PC-3 (cell line): ENCODE data around the gene PMP22. TPM values are rescaled to one million over a fixed set of nuclear protein-coding genes. Genes with fewer than 3 reads are reported as not detected.

Experiments
- ATAC-seq: fragments of 200-7000 bp; cut with Tn5 transposase; 2 replicates; pipeline ENCODE4 v1.9.1; 2020; ENCODE audit warnings: mild to moderate bottlenecking, moderate library complexity
- BruUV-seq: library from RNA; stranded (reverse); fragments of 400-500 nt; replicated peaks from 2 replicates; lab custom pipeline; 2021; lab: Mats Ljungman, UMichigan
- CTCF ChIA-PET: fragments of 300-600 bp; sonication (Branson Sonifier 250); formaldehyde crosslinking; loops from one replicate; lab custom pipeline; 2022; ENCODE audit warnings: antibody characterized with exemption; lab: Charles Lee
- POLR2A ChIA-PET: fragments of 300-600 bp; sonication (Branson Sonifier 250); formaldehyde crosslinking; loops from one replicate; lab custom pipeline; 2022; ENCODE audit warnings: antibody characterized with exemption; ENCODE audit not compliant: unreplicated experiment; lab: Charles Lee
- DNase-seq: peaks from one replicate; pipeline ENCODE4 v3.0.0-alpha.2; 2015
- H2AFZ ChIP-seq: fragments of 300-600 bp; sonication (generic); 2 replicates; pipeline ENCODE4 v1.6.0; 2016; ENCODE audit warnings: antibody characterized with exemption, low read length
- H3F3A ChIP-seq: fragments of 300-600 bp; sonication (generic); one replicate; pipeline ENCODE4 v1.6.0; 2017; ENCODE audit warnings: antibody characterized with exemption, low read length, control low read depth, mild to moderate bottlenecking; ENCODE audit not compliant: unreplicated experiment
- H3K27ac ChIP-seq: fragments of 300-600 bp; sonication (generic); 2 replicates; pipeline ENCODE4 v1.5.1; 2016; ENCODE audit warnings: mild to moderate bottlenecking, low read length
- H3K27me3 ChIP-seq: fragments of 300-600 bp; sonication (generic); 2 replicates; pipeline ENCODE4 v1.6.1; 2016; ENCODE audit warnings: low read length, mixed read lengths
- H3K36me3 ChIP-seq: fragments of 300-600 bp; sonication (generic); 2 replicates; pipeline ENCODE4 v1.6.1; 2016; ENCODE audit warnings: low read depth, mixed run types, low read length, mixed read lengths
- H3K4me1 ChIP-seq: fragments of 300-600 bp; sonication (generic); 2 replicates; pipeline ENCODE4 v1.5.1; 2016; ENCODE audit warnings: low read length; ENCODE audit not compliant: insufficient read depth
- H3K4me2 ChIP-seq: fragments of 300-600 bp; sonication (generic); 2 replicates; pipeline ENCODE4 v1.6.0; 2016; ENCODE audit warnings: low read length
- H3K4me3 ChIP-seq: fragments of 300-600 bp; sonication (generic); 2 replicates; pipeline ENCODE4 v1.5.1; 2016; ENCODE audit warnings: mild to moderate bottlenecking, low read length, mixed read lengths
- H3K79me2 ChIP-seq: fragments of 300-600 bp; sonication (generic); 2 replicates; pipeline ENCODE4 v1.6.1; 2017; ENCODE audit warnings: low read length, mixed read lengths
- H3K9ac ChIP-seq: fragments of 300-600 bp; sonication (generic); 2 replicates; pipeline ENCODE4 v1.6.0; 2016; ENCODE audit warnings: mild to moderate bottlenecking, low read length
- H3K9me2 ChIP-seq: fragments of 300-600 bp; sonication (generic); replicated peaks from 2 replicates; pipeline ENCODE4 v1.6.1; 2016; ENCODE audit warnings: mixed run types, low read length, mixed read lengths
- H3K9me3 ChIP-seq: fragments of 300-600 bp; sonication (generic); 2 replicates; pipeline ENCODE4 v1.6.1; 2016; ENCODE audit warnings: low read length, mixed read lengths
- H4K20me1 ChIP-seq: fragments of 300-600 bp; sonication (generic); 2 replicates; pipeline ENCODE4 v1.6.1; 2016; ENCODE audit warnings: low read length, mixed read lengths
- CTCF ChIP-seq: fragments of 300-600 bp; sonication (generic); conservative IDR thresholded peaks from 2 replicates; pipeline ENCODE4 v1.5.1; 2017; ENCODE audit warnings: antibody characterized with exemption, low read depth, mild to moderate bottlenecking, low read length
- EZH2 ChIP-seq: fragments of 300-600 bp; sonication (generic); IDR thresholded peaks from one replicate; pipeline ENCODE4 v1.6.1; 2017; ENCODE audit warnings: antibody characterized with exemption, mild to moderate bottlenecking, low read length; ENCODE audit not compliant: unreplicated experiment
- EZH2phosphoT487 ChIP-seq: fragments of 300-600 bp; sonication (generic); IDR thresholded peaks from 2 replicates; pipeline ENCODE4 v1.6.1; 2018; ENCODE audit warnings: mild to moderate bottlenecking, antibody characterized with exemption, low read length, borderline replicate concordance
- intact Hi-C: fragments of 100-400 bp; cut with micrococcal nuclease; formaldehyde crosslinking; loops from 2 replicates; pipeline ENCODE4 v1.9.0; 2023
- total RNA-seq: library from RNA; depleted of rRNA; stranded (reverse); fragments of >200 nt; gene quantifications from 2 replicates; pipeline ENCODE4 v1.2.3, GENCODE V29; 2014

The PMP22 gene
- total RNA-seq, 1 experiment from 2014 or later = 51.0 TPM

- TF ChIP-seq EZH2phosphoT487 = no peak
- no peak for TF ChIP-seq CTCF
- H3K9ac ChIP-seq = no peak overlapping the region
- H3F3A ChIP-seq = peaks cover 4% of the 10 kb centered on the region
- H4K20me1 ChIP-seq = no peaks in the 10 kb centered on the region
- H3K4me3 ChIP-seq = no peak overlapping the region
- ChIA-PET POLR2A (no interaction called here), CTCF (no interaction called here)
- no peak overlapping the region for H2AFZ ChIP-seq
- no peak overlapping the region for H3K4me2 ChIP-seq
- H3K4me1 ChIP-seq = peaks cover 35% of the 10 kb centered on the region
- H3K9me3 ChIP-seq = no peaks in the 10 kb centered on the region
- no peak overlapping the region for H3K27ac ChIP-seq
- H3K36me3 ChIP-seq = no peaks in the 10 kb centered on the region
- DNase-seq (no peak), ATAC-seq (no peak)
- no peaks in the 10 kb centered on the region for H3K27me3 ChIP-seq
- intact Hi-C loops = no loop called here
- BruUV-seq = no TSS peak
- H3K9me2 ChIP-seq = no peaks in the 10 kb centered on the region
- H3K79me2 ChIP-seq = no peaks in the 10 kb centered on the region
Observed at GRCh38 chr17:15269780-15270089, 4.6 kb upstream of the PMP22 start.

GRCh38 chr17:15269087-15269779, 4.1 kb upstream of the PMP22 start:
- H3K9me3 ChIP-seq = no peaks in the 10 kb centered on the region
- TF ChIP-seq CTCF (no peak), EZH2 (no peak), EZH2phosphoT487 (no peak)
- CTCF ChIA-PET = no interaction called here

GRCh38 chr17:15268461-15268860, 3.3 kb upstream of the PMP22 start:
- Histone ChIP-seq H3K4me1 (peaks cover 39% of the 10 kb centered on the region), H3K79me2 (no peaks in the 10 kb centered on the region), H3K4me2 (no peak overlapping the region), H3K36me3 (no peaks in the 10 kb centered on the region), H3F3A (peaks cover 2% of the 10 kb centered on the region), H3K9ac (no peak overlapping the region), H4K20me1 (no peaks in the 10 kb centered on the region), H3K27ac (no peak overlapping the region), H3K27me3 (no peaks in the 10 kb centered on the region), H3K4me3 (no peak overlapping the region), H3K9me2 (no peaks in the 10 kb centered on the region), H2AFZ (no peak overlapping the region), H3K9me3 (no peaks in the 10 kb centered on the region)
- DNase-seq (no peak), ATAC-seq (no peak)
- intact Hi-C loops = no loop called here
- CTCF ChIA-PET = no interaction called here
- no TSS peak for BruUV-seq
- POLR2A ChIA-PET = no interaction called here
- no peak for TF ChIP-seq CTCF
- no peak for TF ChIP-seq EZH2
- TF ChIP-seq EZH2phosphoT487 = no peak

More at GRCh38 chr17:15269087-15269779, 4.1 kb upstream of the PMP22 start:
- no peak overlapping the region for H3K27ac ChIP-seq
- H3K9me2 ChIP-seq = no peaks in the 10 kb centered on the region
- H4K20me1 ChIP-seq = no peaks in the 10 kb centered on the region
- no peaks in the 10 kb centered on the region for H3K27me3 ChIP-seq
- peaks cover 4% of the 10 kb centered on the region for H3F3A ChIP-seq
- BruUV-seq = no TSS peak
- peaks cover 39% of the 10 kb centered on the region for H3K4me1 ChIP-seq
- intact Hi-C loops = no loop called here
- POLR2A ChIA-PET = no interaction called here
- no peak overlapping the region for H3K9ac ChIP-seq
- no peak for DNase-seq
- H3K4me2 ChIP-seq = no peak overlapping the region
- no peaks in the 10 kb centered on the region for H3K36me3 ChIP-seq
- no peaks in the 10 kb centered on the region for H3K79me2 ChIP-seq
- no peak for ATAC-seq
- no peak overlapping the region for H3K4me3 ChIP-seq
- no peak overlapping the region for H2AFZ ChIP-seq
